NCI-H2227 treated with DMSO at 0.1 percent for 48 hours (cell line): ENCODE results near the gene CD47.

Source experiments
- DNase-seq: peaks from one replicate; lab custom pipeline; 2025; lab: John Stamatoyannopoulos, UW

CD47 gene

DNA sequence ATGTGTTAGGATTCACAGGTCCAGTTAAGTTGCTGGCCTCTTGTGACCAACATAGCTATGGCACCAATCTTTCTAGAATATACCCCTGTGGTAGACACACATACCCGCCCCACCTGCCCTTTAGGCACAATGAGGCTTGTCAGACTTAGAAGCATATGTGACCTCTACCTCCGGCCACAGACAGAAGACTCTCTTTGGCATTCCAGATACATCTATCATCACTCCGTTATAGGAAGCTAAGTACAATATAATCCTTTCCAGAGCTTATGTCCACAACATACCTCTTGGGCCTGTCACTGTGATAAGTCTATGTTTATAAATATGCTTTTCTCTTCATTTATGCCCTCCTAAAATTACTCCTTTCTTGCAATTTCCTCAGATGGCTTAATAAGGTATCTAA lies 39.8 kb downstream of the CD47 start:
- DNase-seq = no peak

DNA sequence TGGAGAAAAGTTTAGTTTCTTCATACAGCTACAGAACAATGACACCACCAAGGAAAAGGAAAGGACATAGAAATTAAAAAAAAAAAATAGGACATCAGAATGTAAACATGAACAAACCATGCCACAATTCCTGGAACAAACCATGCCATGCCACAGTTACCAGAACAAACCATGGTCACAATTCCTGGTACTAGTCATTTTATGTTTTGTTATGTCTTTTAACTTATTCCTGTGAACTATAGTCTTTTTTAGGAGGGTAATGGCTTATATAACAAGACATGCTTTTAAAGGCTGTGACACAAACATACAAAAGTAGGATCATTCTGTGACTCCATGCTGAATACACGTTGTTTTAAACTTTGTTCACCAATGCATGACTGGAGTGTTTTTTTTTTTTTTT lies 42.8 kb downstream of the CD47 start:
- no peak for DNase-seq

DNA sequence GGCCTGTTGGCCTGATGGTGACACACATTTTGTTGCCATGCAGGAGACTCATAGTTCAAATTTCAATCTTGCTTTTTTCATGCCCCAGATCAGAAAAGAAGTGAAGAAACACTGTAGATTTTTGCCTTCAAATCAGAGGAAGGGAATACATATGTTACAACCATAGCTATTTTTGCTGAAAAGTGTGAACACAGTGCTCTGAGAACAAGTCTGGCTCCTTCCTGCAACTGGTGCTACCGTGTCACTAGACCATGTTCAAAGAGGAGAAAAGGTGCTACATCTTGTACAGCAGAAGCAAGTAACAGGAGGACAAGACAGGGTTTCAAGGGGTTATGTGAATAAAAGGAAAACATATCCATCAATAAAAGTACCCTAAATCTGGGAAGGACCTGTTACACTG lies 44.6 kb downstream of the CD47 start:
- no peak for DNase-seq

DNA sequence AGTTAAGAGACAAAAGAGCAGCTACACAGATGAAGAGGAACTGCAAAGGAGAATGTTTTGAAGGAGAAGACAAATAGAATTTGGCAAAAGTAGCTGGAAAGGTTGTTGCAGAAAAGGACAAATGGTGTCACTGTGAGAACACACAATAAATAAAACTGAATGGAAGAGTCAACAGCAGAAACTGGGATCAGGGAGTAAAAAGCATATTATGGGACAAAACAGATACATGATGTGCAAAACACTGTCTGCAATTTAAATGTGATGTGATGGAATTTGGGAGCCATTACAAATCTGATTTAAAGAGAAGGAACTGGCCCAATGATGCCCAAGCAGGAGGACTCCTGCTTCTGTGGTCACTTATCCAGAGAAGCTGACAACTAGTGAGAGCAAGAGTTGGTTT lies 46.1 kb downstream of the CD47 start:
- no peak for DNase-seq

DNA sequence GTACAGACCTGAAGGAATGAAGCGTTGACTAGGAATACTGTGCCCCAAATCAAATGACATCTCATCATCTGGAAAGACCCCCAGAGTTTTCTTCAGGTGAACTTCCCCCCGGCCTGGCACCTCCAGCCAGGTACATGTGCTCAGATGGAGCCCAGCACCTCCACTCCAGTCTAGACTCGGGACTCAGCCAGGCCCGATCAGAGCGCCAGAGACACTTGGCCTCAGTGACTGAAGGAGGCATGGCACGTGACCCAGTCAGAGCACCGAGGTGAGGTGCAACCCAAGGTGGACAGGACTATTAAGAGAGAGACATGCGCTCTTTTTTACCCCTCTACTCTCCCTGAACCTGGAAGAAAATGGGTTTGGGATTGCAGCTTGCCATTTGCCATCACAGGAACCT lies 48.5 kb downstream of the CD47 start:
- no peak for DNase-seq

DNA sequence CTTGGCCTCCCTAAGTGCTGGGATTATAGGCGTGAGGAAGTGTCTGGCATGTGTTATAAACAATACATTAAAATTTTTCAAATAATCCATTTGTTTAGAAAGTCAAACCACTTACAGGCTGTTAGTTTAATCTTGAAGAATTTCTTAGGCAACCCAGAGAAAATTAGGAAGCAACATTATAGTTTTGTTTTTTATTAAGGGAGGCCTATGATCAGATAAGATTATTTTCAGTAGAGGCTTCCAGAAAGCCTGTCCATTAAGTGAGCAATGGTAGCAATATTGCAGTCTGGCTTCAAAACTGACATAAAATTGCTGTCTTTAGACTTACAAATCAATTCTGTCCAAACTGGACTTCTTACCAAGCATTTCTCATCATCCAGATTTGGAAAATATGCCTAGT lies 49.6 kb downstream of the CD47 start:
- no peak for DNase-seq

DNA sequence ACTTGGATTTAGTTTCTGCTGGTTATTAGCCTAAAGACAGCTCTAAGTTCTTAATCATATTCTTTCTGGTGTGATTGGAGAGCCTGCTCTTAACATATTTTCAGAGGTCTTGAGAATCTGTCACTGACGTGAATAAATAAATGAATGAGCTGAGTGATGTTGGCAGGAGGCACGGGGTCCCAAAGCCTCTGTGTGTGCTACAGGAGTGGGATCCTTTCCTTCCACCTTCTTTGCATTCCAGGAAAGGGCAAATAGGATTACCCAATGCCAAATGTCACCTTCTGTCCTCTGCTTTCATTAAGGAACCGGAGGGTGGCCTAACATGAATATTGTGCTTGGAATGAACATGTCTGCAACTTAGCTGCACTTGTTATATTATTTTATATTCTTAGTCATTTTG lies 53.1 kb downstream of the CD47 start:
- DNase-seq = no peak

DNA sequence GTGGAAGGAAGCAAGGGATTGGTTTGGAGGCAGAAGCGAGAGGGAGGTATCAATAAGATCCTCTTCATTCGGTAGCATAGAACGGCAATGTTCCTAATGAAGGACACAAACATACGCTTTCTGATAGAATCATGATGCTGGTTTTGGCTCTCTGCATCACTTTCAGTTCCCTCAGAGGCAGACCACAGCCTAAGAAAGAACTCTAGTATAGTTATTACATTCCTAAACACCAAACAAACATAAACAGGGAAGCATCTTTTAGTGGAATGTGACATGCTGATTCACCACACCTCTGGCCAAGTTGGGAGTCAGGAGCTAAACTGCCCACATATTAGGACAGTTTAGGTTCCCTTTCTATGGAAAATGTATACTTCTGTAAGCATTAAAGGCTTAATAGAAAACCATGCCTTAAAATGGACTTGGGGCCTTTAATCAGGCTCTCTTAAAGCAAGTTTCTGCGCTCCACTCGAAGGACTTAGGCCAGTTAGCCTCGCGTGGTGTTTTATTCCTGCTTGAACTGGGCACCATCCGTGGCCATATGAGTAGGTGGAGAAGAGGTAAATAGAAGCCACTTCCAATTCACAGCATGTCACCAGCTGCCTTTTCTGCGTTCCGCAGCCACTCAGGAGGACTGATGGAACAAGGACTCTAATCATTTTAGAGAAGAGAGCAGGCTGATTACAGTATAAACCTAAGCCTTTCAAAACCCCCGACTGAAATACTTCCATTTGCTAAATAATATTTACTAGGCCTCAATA lies 53.7 kb downstream of the CD47 start:
- DNase-seq = no peak

DNA sequence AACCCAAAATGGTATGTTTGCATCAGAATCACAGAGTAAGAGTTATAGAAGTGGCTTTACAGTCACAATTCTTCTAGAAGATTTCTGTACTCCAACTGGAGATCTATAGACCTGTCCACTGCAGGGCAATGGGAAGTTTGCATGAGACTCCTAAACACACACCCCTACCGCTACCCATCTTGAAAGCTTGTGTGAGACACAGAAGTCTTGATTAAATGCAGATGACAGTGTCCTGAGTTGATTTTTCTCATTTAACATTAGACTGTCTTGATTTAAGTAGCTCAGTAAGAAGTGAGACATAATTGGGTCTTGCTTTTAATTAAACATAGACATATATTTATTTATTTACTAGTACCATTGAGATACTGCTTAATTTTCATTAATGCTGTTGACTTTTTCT lies 54.4 kb downstream of the CD47 start:
- DNase-seq = no peak

DNA sequence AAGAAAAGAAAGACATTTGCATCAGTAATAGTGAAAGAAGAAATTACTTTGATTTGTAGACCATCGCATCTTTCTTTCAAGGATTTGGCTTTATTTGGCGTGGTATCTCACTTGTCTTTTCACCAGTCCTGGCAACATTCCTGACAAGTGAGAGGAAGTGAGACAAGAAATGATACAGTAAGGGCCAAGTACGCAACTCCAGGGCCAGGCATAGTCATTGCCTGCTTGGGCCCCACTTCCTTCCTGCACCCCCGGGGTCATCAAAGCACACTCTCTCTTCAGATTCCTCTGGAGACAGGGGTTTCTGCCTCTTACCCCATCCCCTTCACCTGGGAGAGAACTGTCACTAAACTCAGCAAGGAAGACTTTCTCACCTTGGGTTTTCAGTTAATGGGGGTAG lies 55.1 kb downstream of the CD47 start:
- DNase-seq = no peak

DNA sequence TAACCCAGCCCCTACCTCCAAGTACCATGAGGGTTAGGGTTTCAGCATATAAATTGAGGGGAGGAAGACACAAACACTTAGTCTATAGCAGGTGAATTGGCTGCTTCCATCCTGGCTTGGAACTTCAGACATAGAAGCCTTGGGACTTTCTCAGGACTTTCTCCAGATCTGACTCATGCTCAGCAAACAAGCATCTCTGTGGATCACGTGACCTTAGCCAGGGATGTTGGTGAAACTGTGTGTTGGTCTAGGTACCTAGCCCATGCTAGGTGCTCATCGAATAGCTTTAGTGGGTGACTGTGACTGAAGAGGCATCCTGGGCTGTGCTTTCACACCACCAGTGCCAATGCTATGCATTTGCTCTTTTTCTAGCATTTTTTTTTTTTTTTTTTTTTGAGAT lies 58.9 kb downstream of the CD47 start:
- DNase-seq = no peak

DNA sequence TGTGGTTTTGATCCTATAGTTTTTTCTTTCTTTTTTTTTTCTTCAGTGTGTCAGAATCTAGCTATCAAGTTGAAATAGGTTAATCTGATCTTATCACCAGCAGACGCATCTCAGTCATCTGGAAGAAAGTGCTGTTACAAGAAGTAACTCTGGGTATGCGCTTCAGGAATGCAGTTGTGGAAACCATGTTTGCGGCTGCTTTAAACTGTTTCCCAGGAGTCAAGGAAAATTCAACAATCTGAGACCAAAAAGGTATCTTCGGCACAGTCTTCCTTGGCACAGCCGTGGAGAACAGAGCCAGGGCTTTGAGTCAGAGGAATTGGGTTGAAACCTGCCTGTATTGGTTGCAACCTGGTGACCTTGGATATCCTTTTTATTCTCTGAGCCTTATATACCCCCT lies 59.9 kb downstream of the CD47 start:
- no peak for DNase-seq

DNA sequence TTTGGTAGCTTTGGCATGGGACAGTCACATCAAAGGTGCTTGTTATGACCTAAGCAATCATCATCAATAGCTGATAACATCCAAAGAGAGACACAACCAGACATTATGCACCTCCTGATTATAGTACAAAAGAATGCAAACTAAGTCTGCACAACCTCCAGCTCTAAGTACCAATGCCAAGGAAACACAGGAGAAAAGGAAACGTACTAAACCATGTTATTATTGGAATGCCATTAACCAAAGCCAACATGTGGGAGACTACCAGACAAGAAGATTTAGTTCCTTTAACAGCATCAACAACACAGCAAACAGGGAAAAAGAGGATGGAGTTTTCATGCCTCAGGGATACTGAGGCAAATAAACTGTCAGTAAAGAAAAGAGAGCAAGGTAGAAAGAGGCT lies 61.4 kb downstream of the CD47 start:
- DNase-seq = no peak

DNA sequence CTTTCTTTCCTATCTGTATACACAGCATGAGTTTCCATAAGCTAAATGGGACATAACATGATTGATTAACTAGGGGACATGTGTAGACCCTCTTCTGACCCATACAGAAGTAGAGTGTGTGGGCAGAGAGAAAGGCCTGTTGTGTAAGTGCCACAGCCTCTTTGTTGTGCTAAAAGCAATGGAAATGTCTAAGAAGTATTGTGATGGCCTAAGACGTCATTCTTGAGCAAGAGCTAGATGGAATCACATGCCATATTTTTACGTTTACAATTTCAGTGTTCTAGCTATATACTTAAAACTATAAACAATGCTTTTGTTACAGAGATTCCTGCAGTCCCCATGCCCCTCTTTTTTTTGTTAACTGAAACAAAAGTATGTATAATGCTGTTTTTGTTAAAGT lies 61.9 kb downstream of the CD47 start:
- no peak for DNase-seq

DNA sequence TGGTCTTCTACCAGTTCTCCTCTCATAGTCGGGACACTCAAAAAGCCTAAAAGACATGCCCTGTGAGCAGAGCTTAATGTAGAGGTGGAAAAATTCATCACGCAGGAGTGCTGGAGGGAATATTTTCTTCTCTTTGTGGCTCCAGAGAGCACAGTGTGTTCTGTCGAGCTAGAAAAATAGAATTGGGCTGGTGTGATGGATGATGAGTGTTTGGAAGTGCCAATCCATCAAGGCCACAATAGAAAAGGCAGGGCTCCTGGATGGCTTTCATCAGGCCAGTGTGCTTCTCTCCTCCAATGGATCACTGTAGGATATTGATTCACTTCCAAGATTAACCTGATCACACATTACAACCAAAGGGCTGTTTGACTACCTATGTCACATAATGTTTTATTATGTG lies 65.7 kb downstream of the CD47 start:
- no peak for DNase-seq

DNA sequence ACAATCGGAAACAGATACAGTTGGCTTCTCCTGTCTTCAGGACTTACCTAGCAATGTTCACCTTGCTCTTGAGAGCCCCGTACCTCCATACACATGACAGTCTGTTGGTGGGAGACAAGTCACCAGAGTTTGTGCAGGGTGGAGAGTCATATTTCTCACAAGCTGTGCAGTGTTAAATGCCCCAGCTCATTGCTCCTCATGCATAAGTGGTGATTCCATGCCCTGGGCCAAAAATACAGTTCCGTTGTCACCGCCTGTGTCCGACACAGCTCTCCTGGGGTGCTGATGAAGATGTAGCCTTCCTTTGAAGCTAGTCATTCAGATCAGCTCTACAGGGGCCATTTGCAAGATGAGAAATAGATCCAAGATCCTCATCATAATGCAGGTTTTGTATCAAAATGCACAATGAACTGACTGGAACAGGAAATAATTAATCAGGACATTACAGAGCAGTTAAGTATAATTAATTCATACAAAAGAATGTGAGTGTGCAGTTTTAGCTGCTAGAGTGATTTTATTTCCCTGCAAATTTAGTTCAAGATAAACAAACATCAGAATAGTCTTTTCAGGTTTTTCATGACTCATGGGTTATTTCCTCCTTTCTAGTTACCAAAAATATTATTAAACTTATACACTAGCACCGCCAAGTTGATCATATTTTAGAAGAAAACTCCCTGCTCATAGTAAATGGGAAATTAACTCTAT lies 66.5 kb downstream of the CD47 start:
- no peak for DNase-seq

DNA sequence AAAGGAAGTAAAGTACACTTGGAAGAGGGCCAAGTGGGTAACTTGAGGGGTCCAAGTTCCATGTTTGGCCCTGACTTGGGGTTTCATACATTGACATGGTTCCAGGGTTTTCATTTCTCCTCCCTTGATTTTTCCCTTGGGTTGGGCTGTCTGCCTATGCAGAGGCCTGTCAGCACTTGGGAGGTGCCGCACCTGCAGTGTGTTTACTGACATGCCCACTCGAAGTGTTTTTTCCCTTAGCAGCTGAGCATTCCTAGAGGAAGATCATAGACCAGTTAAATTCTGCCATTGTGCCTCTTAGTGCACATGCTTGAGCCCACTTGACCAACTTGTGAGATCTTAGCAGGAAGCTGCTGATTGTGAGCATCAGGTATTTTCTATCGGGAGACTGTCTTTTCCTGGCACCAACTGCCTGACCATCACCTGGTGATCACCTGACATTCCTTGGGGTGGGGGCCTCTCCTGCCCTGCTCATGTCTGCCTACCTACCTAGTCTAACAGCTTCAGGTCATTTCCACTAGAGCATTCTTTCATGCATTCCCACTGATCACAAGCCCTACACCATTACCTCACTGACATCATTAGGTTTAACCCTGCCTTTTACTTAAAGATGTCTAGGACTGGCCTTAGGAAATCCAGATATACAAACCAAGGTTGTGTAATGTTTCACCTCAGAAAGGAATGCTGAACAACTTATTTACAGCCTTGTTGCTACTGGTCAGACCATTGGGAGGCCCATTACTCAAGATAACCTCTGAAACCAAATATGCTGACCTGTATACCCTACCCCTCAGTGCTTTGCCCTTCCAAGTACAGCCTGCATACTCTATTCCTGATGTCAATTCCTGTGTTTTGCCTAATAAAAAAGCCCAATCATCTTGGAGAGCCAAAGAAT lies 68.3 kb downstream of the CD47 start:
- DNase-seq = no peak

DNA sequence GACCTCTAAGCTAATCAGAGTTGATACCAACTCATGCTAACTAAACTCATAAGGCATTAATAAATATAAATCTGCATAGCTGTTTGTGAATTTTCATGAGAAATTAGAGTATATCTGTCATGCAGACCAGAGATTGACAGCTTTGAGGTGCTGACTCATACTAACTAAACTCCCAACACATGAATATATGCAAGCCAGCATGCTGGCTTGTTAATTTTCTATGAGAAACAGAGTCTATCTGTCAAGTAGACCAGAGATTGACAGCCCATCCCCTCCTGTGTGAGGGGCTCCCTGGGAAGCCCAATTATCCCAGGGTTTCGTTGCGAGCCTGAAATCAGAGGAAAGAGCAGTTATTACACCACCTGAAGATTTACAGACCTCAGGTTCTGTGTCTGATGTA lies 69.3 kb downstream of the CD47 start:
- no peak for DNase-seq

DNA sequence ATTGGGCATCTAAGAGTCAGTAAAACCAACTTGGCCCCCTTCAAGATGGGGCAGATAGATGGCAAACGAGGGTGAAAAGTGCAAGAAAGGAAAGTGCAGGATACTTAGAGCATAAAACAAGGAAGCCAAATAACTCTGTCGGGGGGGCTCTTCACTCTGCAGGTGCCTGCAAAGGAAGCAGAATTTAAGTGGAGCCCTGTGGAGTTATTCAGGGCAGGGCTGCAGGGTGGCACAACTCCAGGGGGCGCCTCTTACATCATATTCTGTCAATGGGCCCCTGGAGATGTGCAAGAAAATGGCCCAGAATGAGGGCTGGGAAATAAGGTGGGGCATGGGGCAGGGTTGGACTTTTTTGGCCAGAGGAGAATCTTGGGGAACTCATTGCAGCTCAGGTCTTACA lies 69.7 kb downstream of the CD47 start:
- no peak for DNase-seq

DNA sequence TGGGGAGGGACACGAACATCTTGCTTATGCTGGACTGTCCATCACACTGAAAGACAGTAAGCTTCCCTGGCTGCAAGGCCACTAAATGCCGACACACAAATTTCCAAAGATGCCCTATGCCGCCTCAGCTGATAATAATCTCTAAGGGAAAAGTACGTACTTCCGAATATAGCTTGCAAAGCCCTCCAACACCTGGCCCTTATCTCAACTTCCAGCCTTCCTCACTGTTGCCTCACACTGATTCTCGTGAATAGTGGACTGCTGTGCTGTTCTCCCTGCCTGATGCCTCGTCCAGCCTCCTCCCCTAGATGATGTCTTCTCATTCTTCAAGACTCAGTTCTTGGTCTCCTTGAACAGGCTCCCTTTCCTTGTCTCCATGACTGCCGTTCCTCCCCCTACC lies 72.3 kb downstream of the CD47 start:
- no peak for DNase-seq

DNA sequence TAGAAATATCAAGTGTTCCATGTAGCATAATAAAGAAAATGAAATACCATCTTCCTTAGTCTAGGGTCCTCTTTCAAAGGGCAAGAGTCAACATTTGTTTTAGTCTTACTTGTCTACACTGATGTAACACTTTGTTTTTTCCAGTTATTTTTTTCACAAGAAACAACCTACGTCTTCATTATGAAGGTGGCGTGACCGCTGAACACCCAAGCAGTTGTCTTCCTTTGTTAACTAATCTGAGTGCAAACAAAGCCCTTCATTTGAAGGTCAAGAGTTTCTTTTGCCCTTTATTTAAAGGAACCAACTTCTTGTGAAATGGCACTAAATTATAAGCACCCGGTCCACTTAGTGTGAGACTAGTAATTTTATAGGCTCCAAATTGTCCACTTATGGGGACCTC lies 73.2 kb downstream of the CD47 start:
- DNase-seq = peak; percentile 85

DNA sequence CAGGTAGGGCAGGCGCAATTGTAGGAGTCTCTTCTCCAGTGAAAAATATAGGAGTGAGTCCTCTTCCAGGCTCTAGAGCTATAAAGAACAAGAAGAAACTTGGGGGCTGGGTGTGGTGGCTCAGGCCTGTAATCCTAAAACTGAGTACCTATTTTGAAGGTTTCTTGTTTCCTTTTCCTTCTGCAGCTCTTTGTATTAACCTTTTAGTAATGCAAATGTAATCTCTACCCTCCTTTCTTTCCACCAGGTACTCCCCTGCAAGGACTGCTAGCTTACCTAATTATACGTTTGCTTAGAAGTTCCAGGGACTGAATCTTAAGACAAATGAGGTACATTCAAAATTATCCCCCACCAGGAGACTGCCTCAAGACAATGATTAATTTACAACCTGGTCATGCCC lies 75.9 kb downstream of the CD47 start:
- DNase-seq = no peak
